ENCODE results near the gene PWWP2B. TPM values are rescaled to one million over a fixed set of nuclear protein-coding genes. Genes with fewer than 3 reads are reported as not detected.

The PWWP2B gene
- total and polyA plus RNA-seq, 2 of the 4 experiments (the other 2 are of a cell fraction) = 1.7 to 2.2 TPM

DNA sequence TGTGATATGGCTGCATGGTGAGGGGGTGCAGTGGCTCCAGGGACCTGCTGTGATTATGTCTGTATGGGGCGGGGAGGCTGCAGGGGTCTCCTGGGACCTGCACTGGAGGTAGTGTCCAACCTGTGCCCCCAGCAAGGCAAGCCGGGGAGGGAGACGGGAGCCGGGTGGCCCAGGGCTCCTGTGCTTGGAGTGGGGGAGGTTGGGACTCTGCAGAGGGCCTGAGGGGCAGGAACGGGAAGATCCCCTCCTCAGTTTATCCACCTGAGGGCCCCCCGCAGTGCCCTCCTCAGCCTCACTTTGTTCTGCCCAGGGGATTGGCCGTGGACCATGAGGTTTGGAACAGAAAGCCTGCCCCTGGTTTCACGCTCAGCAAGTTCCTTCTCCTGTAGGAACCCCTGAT lies 22.8 kb upstream of the PWWP2B start:
- no peak overlapping the region for H3K4me2 ChIP-seq (ENCODE audit: low read depth, low read length)
- H2AK9ac ChIP-seq (replicated peaks; ENCODE audit: low read depth, low read length, poor library complexity) = no peak overlapping the region
- H3K18ac ChIP-seq (ENCODE audit: low read depth, low read length) = no peak overlapping the region
- no peaks in the 10 kb centered on the region for H3K79me1 ChIP-seq (ENCODE audit: low read depth in 1 of 2, low read length in 2 of 2)
- H4K91ac ChIP-seq (ENCODE audit: insufficient read depth, low read depth, low read length) = no peak overlapping the region
- H2BK15ac ChIP-seq (ENCODE audit: low read depth, low read length) = no peak overlapping the region
- H4K5ac ChIP-seq (ENCODE audit: low read depth, low read length) = no peak overlapping the region
- ATAC-seq (ENCODE audit: low read depth) = no peak
- H2AFZ ChIP-seq (replicated peaks; ENCODE audit: low read length, poor library complexity) = no peak overlapping the region
- H3K27ac ChIP-seq (ENCODE audit: insufficient read depth, low read length) = no peak overlapping the region
- no peak overlapping the region for H3K56ac ChIP-seq (ENCODE audit: extremely low read depth, insufficient read depth, low read length)
- no peak overlapping the region for H2AK5ac ChIP-seq (ENCODE audit: low read depth, low read length)
- no CpG with 5 or more reads among the region's 8 CpGs for WGBS, 2 experiments (ENCODE audit: extremely low coverage in 2 of 2, insufficient read length in 1 of 2)
- intact Hi-C loops (cut with micrococcal nuclease) = no loop called here
- dilution Hi-C loops (cut with HindIII; ENCODE audit: low sequenced_read_pairs, unreplicated experiment) = no loop called here
- H3K14ac ChIP-seq (replicated peaks; ENCODE audit: low read depth, low read length) = no peak overlapping the region
- H3K4me1 ChIP-seq (ENCODE audit: control insufficient read depth, insufficient read depth, low read length) = no peaks in the 10 kb centered on the region
- H2BK120ac ChIP-seq (ENCODE audit: low read depth, low read length) = no peak overlapping the region
- DNase-seq = no peak
- no peak overlapping the region for H2BK20ac ChIP-seq (ENCODE audit: low read depth, low read length)
- ChIA-PET CTCF (no interaction called here), POLR2A (ENCODE audit: unreplicated experiment) (no interaction called here)
- TF ChIP-seq MXI1 (IDR thresholded peaks at IDR 0.05; ENCODE audit: borderline replicate concordance, low read depth, low read length) = no peak
- TF ChIP-seq, protein P1, sequence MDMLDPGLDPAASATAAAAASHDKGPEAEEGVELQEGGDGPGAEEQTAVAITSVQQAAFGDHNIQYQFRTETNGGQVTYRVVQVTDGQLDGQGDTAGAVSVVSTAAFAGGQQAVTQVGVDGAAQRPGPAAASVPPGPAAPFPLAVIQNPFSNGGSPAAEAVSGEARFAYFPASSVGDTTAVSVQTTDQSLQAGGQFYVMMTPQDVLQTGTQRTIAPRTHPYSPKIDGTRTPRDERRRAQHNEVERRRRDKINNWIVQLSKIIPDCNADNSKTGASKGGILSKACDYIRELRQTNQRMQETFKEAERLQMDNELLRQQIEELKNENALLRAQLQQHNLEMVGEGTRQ (IDR thresholded peaks at IDR 0.05; ENCODE audit: low read depth, low read length) = no peak
- TF ChIP-seq RFX5 (IDR thresholded peaks at IDR 0.05; ENCODE audit: low read depth, low read length) = no peak
- TF ChIP-seq SMC3 (IDR thresholded peaks at IDR 0.05; ENCODE audit: low read depth, low read length) = no peak
- no peak for TF ChIP-seq MAFK (IDR thresholded peaks at IDR 0.05; ENCODE audit: low read depth, low read length)
- no peak for TF ChIP-seq MAZ (IDR thresholded peaks at IDR 0.05; ENCODE audit: borderline replicate concordance, low read depth, low read length)
- TF ChIP-seq CHD1 (IDR thresholded peaks at IDR 0.05; ENCODE audit: low read depth, low read length) = no peak
- TF ChIP-seq BHLHE40 (IDR thresholded peaks at IDR 0.05; ENCODE audit: low read depth, low read length) = no peak
- TF ChIP-seq CEBPB (IDR thresholded peaks at IDR 0.05; ENCODE audit: low read depth, low read length) = no peak
- TF ChIP-seq, protein P2, sequence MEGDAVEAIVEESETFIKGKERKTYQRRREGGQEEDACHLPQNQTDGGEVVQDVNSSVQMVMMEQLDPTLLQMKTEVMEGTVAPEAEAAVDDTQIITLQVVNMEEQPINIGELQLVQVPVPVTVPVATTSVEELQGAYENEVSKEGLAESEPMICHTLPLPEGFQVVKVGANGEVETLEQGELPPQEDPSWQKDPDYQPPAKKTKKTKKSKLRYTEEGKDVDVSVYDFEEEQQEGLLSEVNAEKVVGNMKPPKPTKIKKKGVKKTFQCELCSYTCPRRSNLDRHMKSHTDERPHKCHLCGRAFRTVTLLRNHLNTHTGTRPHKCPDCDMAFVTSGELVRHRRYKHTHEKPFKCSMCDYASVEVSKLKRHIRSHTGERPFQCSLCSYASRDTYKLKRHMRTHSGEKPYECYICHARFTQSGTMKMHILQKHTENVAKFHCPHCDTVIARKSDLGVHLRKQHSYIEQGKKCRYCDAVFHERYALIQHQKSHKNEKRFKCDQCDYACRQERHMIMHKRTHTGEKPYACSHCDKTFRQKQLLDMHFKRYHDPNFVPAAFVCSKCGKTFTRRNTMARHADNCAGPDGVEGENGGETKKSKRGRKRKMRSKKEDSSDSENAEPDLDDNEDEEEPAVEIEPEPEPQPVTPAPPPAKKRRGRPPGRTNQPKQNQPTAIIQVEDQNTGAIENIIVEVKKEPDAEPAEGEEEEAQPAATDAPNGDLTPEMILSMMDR (conservative IDR thresholded peaks at IDR 0.05; ENCODE audit: low read depth, low read length) = no peak
- no peaks in the 10 kb centered on the region for H3K27me3 ChIP-seq (ENCODE audit: control insufficient read depth, insufficient read depth, low read length)
- H2BK5ac ChIP-seq (ENCODE audit: low read depth, low read length, poor library complexity, severe bottlenecking) = no peak overlapping the region
- BruUV-seq (replicated peaks) = no TSS peak
- in situ Hi-C loops (cut with MboI; ENCODE audit: low sequenced_read_pairs) = no loop called here
- H3K36me3 ChIP-seq (ENCODE audit: control insufficient read depth, insufficient read depth, low read length) = no peaks in the 10 kb centered on the region
- H3K23ac ChIP-seq (ENCODE audit: low read depth, low read length) = no peak overlapping the region
- no peaks in the 10 kb centered on the region for H3K9me3 ChIP-seq (ENCODE audit: control insufficient read depth, insufficient read depth, low read length)
- H3K9me1 ChIP-seq (ENCODE audit: insufficient read depth, low read length) = 0 out of 2 replicates have a peak, but pooled peaks cover 2% of the 10 kb centered on the region
- no peak overlapping the region for H3K4me3 ChIP-seq (ENCODE audit: insufficient read depth, low read depth, low read length)
- no peak overlapping the region for H3K4ac ChIP-seq (ENCODE audit: low read depth, low read length)
- H3K9ac ChIP-seq (ENCODE audit: low read depth, low read length) = no peak overlapping the region
- no peaks in the 10 kb centered on the region for H4K20me1 ChIP-seq (ENCODE audit: insufficient read depth, low read length)
- no peak overlapping the region for H4K8ac ChIP-seq (ENCODE audit: low read depth in 2 of 2, low read length in 2 of 2)

Measured in IMR-90 (cell line).